ENCODE measurements around the gene MTCL1.

MTCL1 gene

DNA sequence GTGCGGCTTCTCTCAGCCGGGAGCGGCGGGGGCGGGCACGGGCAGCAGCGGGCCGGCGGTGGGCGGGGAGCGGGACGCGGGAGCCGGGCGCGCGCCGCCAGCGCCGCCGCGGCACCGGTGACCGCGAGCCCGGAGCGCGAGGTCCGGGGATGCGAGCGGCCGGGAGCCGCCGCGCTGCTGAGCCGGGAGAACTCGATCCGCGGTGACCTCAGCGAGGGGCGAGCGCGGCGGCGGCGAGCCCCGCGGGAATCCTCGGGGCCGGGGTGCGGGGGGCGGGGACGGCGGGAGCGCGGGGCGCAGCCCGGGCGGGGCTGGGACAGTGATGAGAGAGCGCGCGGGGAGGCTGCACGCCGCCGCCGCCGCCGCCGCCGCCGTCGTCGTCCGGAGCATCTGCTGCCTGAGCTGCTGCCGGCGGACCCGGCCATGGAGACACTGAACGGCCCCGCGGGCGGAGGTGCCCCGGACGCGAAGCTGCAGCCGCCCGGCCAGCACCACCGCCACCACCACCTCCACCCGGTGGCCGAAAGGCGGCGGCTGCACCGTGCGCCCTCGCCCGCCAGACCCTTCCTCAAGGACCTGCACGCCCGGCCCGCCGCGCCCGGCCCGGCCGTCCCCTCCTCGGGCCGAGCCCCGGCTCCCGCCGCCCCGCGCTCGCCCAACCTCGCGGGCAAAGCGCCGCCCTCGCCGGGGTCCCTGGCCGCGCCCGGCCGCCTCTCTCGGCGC lies at the start of gene MTCL1:
TSS of gene MTCL1 (plus strand) at position 319 of the 723 bp plus-strand sequence. CDS start at position 424, 105 bp downstream.
- DNase-seq, result peak; percentile 39

GRCh38 chr18:8656232-8656631 lies 49.1 kb upstream of the MTCL1 start:
- DNase-seq, result no peak

DNA sequence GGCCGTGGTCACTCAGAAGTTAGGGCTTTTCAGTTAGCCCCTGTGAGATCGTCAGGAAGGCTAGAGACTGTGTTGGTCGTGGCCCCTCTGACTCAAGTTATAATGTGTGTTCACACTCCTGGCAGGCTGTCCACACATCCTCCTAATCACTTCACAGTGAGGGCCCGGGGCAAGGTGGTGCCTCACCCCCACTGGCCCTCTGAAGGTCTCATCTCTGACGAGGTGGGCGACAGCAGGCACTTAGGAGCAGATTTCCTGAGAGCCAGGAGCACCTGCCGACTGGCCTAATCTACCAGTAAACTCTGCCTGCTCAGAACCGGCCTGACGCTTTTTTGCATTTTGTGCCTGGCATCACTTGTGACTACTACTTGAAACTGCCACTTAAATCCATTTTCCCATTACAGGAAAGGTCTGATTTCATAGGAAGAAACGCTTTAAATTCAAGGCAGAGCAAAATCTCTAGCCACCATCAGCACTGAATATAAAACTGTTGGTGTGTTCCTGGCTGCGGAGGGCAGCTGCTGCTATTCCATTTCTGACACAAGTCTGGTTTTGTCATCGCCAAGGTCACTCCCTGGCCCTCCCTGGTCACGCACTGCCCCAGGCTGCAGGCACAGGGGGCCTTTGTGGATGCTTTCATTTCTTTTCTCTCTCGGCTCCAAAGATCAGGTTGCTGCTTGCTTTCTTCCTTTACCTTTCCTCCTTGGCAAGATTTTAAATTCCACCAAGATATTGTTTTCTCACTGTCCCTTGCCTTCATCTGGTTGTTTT lies 48.1 kb upstream of the MTCL1 start:
- DNase-seq, result no peak

- no peak for DNase-seq
Observed at GRCh38 chr18:8657873-8658470, 47.4 kb upstream of the MTCL1 start.

- no peak for DNase-seq
Observed at GRCh38 chr18:8658858-8659485, 46.4 kb upstream of the MTCL1 start.

DNA sequence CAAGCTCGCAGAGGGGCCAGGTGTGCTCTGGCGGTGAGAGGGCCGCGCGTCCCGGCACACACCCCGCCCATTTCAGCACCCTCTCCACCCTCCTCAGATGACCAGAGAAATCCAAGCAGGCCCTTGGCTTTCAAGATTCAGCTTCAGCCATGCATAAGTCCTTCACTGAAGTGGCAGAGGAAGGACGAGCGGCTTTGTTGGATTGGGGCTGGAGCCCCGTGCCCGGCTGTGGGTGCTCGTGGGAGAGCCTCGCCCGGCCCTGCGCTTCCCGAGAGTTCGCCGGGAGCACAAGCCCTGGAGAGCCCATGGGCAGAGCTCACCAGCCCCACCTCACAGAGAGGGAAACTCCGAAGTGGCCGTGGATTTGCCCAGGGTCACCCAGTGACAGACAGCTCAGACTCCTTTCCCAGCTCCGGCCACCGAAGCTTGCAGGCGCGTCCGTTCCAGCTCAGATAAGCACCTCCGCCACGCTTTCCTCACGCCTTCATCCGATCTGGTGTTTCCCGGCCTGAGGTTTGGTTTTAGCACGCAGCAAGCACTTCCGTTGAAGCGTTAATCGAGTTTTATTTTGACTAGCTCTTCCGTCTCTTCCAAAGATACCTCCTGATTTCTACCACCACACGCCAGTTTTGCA lies 45.6 kb upstream of the MTCL1 start:
- no peak for DNase-seq

GRCh38 chr18:8660316-8660715 lies 45.0 kb upstream of the MTCL1 start:
- no peak for DNase-seq

GRCh38 chr18:8661754-8662559 lies 43.4 kb upstream of the MTCL1 start:
- no peak for DNase-seq

- no peak for DNase-seq
Observed at GRCh38 chr18:8662560-8663255, 42.6 kb upstream of the MTCL1 start.

DNA sequence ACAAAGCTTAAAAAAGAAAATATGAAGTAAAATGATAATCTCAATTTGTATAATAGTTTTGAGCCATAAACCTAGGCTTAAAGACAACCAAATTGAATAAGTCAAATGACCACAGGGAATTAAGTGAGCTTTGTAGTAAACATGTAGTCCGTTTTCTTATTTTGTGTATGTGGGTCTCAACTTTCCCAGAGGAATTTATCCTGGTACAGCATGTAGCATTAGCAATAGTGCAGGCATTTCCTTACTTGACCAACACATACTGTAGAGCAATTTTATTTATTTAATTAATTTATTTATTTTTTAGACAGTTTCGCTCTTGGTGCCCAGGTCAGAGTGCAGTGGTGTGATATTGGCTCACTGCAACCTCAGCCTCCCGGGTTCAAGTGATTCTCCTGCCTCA lies 37.5 kb upstream of the MTCL1 start:
- DNase-seq, result no peak

GRCh38 chr18:8668381-8668780 lies 37.0 kb upstream of the MTCL1 start:
- DNase-seq, result no peak

- no peak for DNase-seq
Observed at GRCh38 chr18:8669571-8669970, 35.8 kb upstream of the MTCL1 start.

DNA sequence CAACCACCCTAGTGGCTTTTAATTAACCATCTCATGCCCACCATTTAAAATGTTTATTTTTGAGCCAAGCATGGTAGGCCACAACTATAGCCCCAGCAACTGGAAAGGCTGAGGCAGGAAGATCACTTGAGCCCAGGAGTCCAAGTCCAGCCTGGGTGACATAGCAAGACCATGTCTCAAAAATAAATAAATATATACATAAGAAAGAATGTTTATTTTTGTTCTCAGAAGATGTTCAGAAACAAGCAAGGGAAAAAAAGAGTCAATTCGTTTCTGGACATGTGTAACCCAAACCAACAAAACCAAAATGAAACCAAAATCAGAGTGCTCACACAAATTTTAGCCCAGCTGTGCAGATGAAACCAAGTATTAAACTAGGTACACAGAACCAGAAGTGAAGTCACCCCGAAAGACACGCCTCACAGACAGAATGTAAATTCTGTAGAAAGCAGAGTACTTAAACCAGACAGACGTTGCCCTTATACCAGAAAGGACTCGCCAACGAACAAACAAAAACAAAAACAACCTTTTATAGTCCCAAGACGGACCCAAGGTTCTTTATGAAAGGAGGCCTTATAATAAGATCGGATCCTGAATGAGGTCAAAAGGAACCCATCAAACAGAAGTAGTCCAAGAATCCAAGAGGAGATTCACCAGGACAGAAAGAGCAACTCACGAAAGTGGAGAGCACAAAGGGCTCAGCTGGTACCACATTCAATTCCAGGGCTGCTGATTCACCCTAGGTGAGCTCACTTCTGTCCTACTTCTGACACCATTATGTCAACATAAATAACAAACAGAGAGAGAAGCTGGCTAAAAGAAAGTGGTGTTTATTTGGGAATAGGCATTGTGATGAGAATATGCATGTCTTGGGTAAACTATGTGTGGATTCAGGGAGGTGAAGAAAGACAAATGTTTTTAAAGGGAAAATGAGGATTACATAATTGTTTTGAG lies 31.8 kb upstream of the MTCL1 start:
- no peak for DNase-seq

DNA sequence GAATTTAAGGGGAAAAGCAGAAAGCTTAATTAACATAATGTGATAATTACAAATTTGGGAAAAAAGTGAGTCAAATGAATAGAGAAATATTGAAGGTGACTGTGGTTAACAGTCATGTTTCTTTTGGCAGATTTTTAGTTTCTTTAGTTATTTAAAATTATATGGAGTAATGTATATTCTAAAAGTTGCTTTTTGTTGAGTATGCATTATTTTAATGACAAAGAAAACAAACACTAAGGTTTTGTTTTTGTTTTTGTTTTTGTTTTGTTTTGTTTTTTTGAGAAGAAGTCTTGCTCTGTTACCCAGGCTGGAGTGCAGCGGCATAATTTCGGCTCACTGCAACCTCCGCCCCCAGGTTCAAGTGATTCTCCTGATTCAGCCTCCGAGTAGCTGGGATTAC lies 30.3 kb upstream of the MTCL1 start:
- DNase-seq, result no peak

GRCh38 chr18:8681196-8681595 lies 24.2 kb upstream of the MTCL1 start:
- DNase-seq, result no peak

- no peak for DNase-seq
Observed at GRCh38 chr18:8684577-8684976, 20.8 kb upstream of the MTCL1 start.

DNA sequence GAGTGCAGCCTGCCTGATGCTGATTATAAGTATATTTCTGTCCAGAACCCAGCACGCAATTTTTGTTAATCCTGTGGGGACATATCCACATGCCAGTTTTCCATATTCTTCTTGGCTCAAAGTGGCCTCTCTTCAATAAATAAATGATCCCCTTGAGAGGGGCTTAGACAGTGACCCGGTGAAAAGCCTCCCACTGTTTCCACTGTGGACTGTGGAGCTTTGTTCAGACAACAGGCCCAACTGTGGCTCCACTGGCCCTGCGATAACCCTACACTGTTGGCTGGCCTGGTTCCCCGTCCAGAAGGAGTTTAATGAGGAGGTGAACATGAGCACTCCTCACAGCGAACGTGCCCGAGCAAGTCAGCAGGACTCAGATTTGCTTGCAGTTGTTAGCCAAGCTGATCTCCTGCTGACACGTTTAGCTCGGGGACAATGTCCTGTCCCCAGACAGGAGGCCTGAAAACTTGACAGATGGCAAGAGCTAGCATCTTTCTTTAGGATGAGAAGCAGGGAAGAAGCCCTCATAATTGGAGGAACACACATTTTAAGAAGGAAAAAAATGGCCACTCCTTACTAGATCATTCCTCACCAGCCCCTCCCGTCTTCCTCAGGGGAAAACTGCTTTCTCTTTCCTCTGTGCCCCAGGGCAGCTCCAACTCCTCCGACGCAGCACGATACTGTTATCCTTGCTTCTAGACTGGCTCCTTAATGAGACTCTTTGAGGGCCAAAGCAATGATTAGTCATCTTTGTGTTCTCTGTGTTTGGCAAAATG lies 20.0 kb upstream of the MTCL1 start:
- no peak for DNase-seq

DNA sequence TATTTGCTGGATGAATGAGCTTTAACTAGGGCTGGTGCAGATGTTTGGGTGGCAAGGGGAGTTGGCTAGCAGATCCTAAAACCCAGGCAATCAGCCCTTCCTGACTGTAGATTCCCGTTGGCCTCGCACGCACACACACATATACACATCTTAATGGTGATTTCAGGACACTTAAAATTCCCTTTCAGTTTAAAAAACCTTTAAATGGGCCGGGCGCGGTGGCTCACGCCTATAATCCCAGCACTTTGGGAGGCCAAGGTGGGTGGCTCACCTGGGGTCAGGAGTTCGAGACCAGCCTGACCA lies 19.5 kb upstream of the MTCL1 start:
- DNase-seq, result no peak

- no peak for DNase-seq
Observed at GRCh38 chr18:8686611-8687010, 18.7 kb upstream of the MTCL1 start.
